GM23338 (cell line): ENCODE measurements around the gene DYNLT4.

Source experiments
- CTCF ChIP-seq, 2 experiments: fragments of 200-600 bp in 1 of 2; sonication (generic) in 1 of 2; conservative IDR thresholded peaks; 2 replicates each; pipeline versions ENCODE4 v1.5.1 to v1.6.1; 2016 to 2017; ENCODE audit warnings: antibody characterized with exemption in 2 of 2, low read depth in 2 of 2, mild to moderate bottlenecking in 2 of 2, moderate library complexity in 1 of 2
- EZH2 ChIP-seq: fragments of 200-600 bp; sonication (generic); IDR thresholded peaks from one replicate; pipeline ENCODE4 v1.8.0; 2017; ENCODE audit warnings: antibody characterized with exemption, mild to moderate bottlenecking, low read depth; ENCODE audit not compliant: unreplicated experiment
- JUNB ChIP-seq: IDR thresholded peaks from one replicate; pipeline ENCODE4 v1.6.1; 2016; ENCODE audit warnings: antibody characterized with exemption; ENCODE audit not compliant: unreplicated experiment
- POLR2AphosphoS5 ChIP-seq: IDR thresholded peaks from 2 replicates; pipeline ENCODE4 v1.6.1; 2016; ENCODE audit warnings: antibody characterized with exemption, low read depth
- REST ChIP-seq: IDR thresholded peaks from one replicate; pipeline ENCODE4 v1.6.1; 2018; ENCODE audit warnings: antibody characterized with exemption; ENCODE audit not compliant: unreplicated experiment
- TF ChIP-seq, protein P1 (sequence below): fragments of 250-450 bp; sonication (Bioruptor Pico); IDR thresholded peaks from 2 replicates; pipeline ENCODE4 v1.5.0; 2020; ENCODE audit warnings: mild to moderate bottlenecking, moderate library complexity

DNA sequence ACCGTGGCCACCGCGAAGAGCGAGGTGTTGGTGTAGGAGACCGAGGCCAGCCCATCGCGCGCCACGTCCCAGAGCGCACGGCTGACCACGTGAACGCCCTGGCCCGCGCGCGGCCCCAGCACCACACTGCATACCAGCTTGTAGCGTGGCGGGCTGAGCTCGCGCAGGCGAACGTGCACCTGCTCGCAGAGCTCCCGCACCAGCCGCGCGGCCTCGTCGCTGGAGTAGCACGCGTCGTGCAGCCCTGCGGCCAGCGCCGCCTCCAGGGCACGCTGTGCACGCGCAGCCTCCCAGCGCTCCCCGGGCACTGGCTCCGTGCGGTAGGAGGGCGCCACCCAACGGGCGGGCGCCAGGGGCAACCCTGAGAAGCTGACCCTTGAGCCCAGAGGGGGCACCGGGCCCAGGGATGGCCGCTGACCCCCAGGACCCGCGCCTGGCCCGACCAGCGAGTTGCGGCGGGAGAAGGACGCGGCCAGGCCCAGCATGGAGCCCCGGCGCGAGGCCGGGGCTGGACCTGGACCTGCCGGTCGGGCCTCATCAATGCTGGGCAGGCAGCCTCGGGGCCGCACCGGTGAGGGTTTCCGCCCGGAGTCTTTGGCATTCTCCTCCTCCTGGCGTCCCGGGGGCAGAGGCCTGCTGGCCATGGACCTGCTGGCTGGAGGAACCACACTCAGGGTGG, 987 bp downstream of the DYNLT4 start:
- TF ChIP-seq CTCF (conservative IDR thresholded peaks at IDR 0.05; ENCODE audit: low read depth in 2 of 2) (peak in 1 of 2 experiments; percentile 51; a peak in 2 of 4 replicates), EZH2 (no peak), REST (no peak), JUNB (no peak), POLR2AphosphoS5 (no peak)
- TF ChIP-seq, protein P1, sequence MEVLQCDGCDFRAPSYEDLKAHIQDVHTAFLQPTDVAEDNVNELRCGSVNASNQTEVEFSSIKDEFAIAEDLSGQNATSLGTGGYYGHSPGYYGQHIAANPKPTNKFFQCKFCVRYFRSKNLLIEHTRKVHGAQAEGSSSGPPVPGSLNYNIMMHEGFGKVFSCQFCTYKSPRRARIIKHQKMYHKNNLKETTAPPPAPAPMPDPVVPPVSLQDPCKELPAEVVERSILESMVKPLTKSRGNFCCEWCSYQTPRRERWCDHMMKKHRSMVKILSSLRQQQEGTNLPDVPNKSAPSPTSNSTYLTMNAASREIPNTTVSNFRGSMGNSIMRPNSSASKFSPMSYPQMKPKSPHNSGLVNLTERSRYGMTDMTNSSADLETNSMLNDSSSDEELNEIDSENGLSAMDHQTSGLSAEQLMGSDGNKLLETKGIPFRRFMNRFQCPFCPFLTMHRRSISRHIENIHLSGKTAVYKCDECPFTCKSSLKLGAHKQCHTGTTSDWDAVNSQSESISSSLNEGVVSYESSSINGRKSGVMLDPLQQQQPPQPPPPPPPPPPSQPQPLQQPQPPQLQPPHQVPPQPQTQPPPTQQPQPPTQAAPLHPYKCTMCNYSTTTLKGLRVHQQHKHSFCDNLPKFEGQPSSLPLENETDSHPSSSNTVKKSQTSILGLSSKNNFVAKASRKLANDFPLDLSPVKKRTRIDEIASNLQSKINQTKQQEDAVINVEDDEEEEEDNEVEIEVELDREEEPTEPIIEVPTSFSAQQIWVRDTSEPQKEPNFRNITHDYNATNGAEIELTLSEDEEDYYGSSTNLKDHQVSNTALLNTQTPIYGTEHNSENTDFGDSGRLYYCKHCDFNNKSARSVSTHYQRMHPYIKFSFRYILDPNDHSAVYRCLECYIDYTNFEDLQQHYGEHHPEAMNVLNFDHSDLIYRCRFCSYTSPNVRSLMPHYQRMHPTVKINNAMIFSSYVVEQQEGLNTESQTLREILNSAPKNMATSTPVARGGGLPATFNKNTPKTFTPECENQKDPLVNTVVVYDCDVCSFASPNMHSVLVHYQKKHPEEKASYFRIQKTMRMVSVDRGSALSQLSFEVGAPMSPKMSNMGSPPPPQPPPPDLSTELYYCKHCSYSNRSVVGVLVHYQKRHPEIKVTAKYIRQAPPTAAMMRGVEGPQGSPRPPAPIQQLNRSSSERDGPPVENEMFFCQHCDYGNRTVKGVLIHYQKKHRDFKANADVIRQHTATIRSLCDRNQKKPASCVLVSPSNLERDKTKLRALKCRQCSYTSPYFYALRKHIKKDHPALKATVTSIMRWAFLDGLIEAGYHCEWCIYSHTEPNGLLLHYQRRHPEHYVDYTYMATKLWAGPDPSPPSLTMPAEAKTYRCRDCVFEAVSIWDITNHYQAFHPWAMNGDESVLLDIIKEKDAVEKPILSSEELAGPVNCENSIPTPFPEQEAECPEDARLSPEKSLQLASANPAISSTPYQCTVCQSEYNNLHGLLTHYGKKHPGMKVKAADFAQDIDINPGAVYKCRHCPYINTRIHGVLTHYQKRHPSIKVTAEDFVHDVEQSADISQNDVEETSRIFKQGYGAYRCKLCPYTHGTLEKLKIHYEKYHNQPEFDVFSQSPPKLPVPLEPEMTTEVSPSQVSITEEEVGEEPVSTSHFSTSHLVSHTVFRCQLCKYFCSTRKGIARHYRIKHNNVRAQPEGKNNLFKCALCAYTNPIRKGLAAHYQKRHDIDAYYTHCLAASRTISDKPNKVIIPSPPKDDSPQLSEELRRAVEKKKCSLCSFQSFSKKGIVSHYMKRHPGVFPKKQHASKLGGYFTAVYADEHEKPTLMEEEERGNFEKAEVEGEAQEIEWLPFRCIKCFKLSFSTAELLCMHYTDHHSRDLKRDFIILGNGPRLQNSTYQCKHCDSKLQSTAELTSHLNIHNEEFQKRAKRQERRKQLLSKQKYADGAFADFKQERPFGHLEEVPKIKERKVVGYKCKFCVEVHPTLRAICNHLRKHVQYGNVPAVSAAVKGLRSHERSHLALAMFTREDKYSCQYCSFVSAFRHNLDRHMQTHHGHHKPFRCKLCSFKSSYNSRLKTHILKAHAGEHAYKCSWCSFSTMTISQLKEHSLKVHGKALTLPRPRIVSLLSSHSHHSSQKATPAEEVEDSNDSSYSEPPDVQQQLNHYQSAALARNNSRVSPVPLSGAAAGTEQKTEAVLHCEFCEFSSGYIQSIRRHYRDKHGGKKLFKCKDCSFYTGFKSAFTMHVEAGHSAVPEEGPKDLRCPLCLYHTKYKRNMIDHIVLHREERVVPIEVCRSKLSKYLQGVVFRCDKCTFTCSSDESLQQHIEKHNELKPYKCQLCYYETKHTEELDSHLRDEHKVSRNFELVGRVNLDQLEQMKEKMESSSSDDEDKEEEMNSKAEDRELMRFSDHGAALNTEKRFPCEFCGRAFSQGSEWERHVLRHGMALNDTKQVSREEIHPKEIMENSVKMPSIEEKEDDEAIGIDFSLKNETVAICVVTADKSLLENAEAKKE (CRISPR knock-in tag): no peak
